SK-N-DZ (cell line): ENCODE results near the gene RAPGEF5.

Experiments used
- DNase-seq: peaks from one replicate; pipeline ENCODE4 v3.0.0-alpha.2; 2015; ENCODE audit warnings: low spot score

Gene RAPGEF5

GRCh38 chr7:22380333-22380732 is 23.4 kb upstream of the RAPGEF5 start:
- DNase-seq: no peak

GRCh38 chr7:22378199-22378980 is 21.4 kb upstream of the RAPGEF5 start:
- no peak for DNase-seq

- no peak for DNase-seq
Observed at GRCh38 chr7:22377703-22378102, 20.7 kb upstream of the RAPGEF5 start.

GRCh38 chr7:22375359-22376048 is 18.6 kb upstream of the RAPGEF5 start:
- DNase-seq: peak; percentile 77

GRCh38 chr7:22373911-22374310 is 17.0 kb upstream of the RAPGEF5 start:
- no peak for DNase-seq

GRCh38 chr7:22373388-22373787 is 16.4 kb upstream of the RAPGEF5 start:
- DNase-seq: no peak

- DNase-seq: no peak
Observed at GRCh38 chr7:22372863-22373262, 15.9 kb upstream of the RAPGEF5 start.

GRCh38 chr7:22371878-22372277 is 14.9 kb upstream of the RAPGEF5 start:
- no peak for DNase-seq

GRCh38 chr7:22364900-22365299 is 7.9 kb upstream of the RAPGEF5 start:
- DNase-seq: no peak

GRCh38 chr7:22363756-22364422 is 6.9 kb upstream of the RAPGEF5 start:
- no peak for DNase-seq

- DNase-seq: no peak
Observed at GRCh38 chr7:22361795-22362194, 4.8 kb upstream of the RAPGEF5 start.

- DNase-seq: no peak
Observed at GRCh38 chr7:22361320-22361719, 4.4 kb upstream of the RAPGEF5 start.

- no peak for DNase-seq
Observed at GRCh38 chr7:22358820-22359697, 2.1 kb upstream of the RAPGEF5 start.

GRCh38 chr7:22357311-22358175 is 589 bp upstream of the RAPGEF5 start:
- no peak for DNase-seq

- DNase-seq: peak; percentile 35
Observed at GRCh38 chr7:22356010-22356691, 803 bp downstream of the RAPGEF5 start.

GRCh38 chr7:22355620-22356009 is 1.3 kb downstream of the RAPGEF5 start:
- no peak for DNase-seq

GRCh38 chr7:22354462-22354861 is 2.5 kb downstream of the RAPGEF5 start:
- no peak for DNase-seq

- no peak for DNase-seq
Observed at GRCh38 chr7:22352887-22353286, 4.1 kb downstream of the RAPGEF5 start.

- DNase-seq: no peak
Observed at GRCh38 chr7:22351878-22352277, 5.1 kb downstream of the RAPGEF5 start.

- no peak for DNase-seq
Observed at GRCh38 chr7:22351329-22351692, 5.6 kb downstream of the RAPGEF5 start.
